A673 (cell line): ENCODE results near the gene NPRL2. TPM values are rescaled to one million over a fixed set of nuclear protein-coding genes. Genes with fewer than 3 reads are reported as not detected.

Experiments
- BruUV-seq: library from RNA; stranded (reverse); fragments of 400-500 nt; replicated peaks from 2 replicates; lab custom pipeline; 2021; lab: Mats Ljungman, UMichigan
- CTCF ChIA-PET: fragments of 300-600 bp; sonication (Branson Sonifier 250); formaldehyde crosslinking; loops from one replicate; lab custom pipeline; 2022; ENCODE audit warnings: antibody characterized with exemption; lab: Charles Lee
- POLR2A ChIA-PET: fragments of 300-600 bp; sonication (Branson Sonifier 250); formaldehyde crosslinking; loops from one replicate; lab custom pipeline; 2022; ENCODE audit warnings: antibody characterized with exemption; ENCODE audit not compliant: low non-redundant PET; lab: Charles Lee
- DNase-seq: peaks from one replicate; pipeline ENCODE4 v3.0.0-alpha.2; 2015; ENCODE audit warnings: low spot score
- H3K27ac ChIP-seq: fragments of 200-600 bp; sonication (generic); 2 replicates; pipeline ENCODE4 v1.5.1; 2016; ENCODE audit warnings: mixed run types, low read depth, mild to moderate bottlenecking, mixed read lengths, antibody characterized with exemption, low read length; ENCODE audit not compliant: poor library complexity, severe bottlenecking
- H3K27me3 ChIP-seq: fragments of 200-600 bp; sonication (generic); replicated peaks from 2 replicates; pipeline ENCODE4 v1.6.1; 2017; ENCODE audit warnings: mixed run types, low read depth, mild to moderate bottlenecking, mixed read lengths, antibody characterized with exemption, low read length; ENCODE audit not compliant: insufficient read depth, poor library complexity
- H3K36me3 ChIP-seq: fragments of 200-600 bp; sonication (generic); 2 replicates; pipeline ENCODE4 v1.6.1; 2016; ENCODE audit warnings: mixed run types, mild to moderate bottlenecking, mixed read lengths, antibody characterized with exemption, low read length; ENCODE audit not compliant: insufficient read depth, poor library complexity, severe bottlenecking
- H3K4me1 ChIP-seq: fragments of 200-600 bp; sonication (generic); 2 replicates; pipeline ENCODE4 v1.6.1; 2017; ENCODE audit warnings: mixed run types, mild to moderate bottlenecking, mixed read lengths, antibody characterized with exemption, low read length; ENCODE audit not compliant: insufficient read depth, poor library complexity, severe bottlenecking
- H3K4me3 ChIP-seq: fragments of 200-600 bp; sonication (generic); 2 replicates; pipeline ENCODE4 v1.5.1; 2016; ENCODE audit warnings: low read depth, mixed run types, mild to moderate bottlenecking, mixed read lengths, low read length; ENCODE audit not compliant: poor library complexity, severe bottlenecking
- H3K9me3 ChIP-seq: fragments of 200-600 bp; sonication (generic); 2 replicates; pipeline ENCODE4 v1.6.1; 2016; ENCODE audit warnings: mixed run types, low read depth, mild to moderate bottlenecking, mixed read lengths, antibody characterized with exemption, low read length; ENCODE audit not compliant: poor library complexity, severe bottlenecking
- CTCF ChIP-seq: fragments of 300-800, 200-600 bp; sonication (generic); conservative IDR thresholded peaks from 2 replicates; pipeline ENCODE4 v1.5.1; 2017; ENCODE audit warnings: low read depth, mild to moderate bottlenecking, antibody characterized with exemption, low read length, moderate library complexity, mixed read lengths
- EZH2 ChIP-seq: fragments of 200-600 bp; sonication (generic); IDR thresholded peaks from 2 replicates; pipeline ENCODE4 v1.6.1; 2017; ENCODE audit warnings: borderline replicate concordance, low read depth, mild to moderate bottlenecking, mixed read lengths, antibody characterized with exemption, low read length; ENCODE audit not compliant: poor library complexity, severe bottlenecking
- intact Hi-C: fragments of 100-400 bp; cut with micrococcal nuclease; formaldehyde crosslinking; loops from one replicate; pipeline ENCODE4 v1.10.0; 2022; ENCODE audit not compliant: unreplicated experiment
- total RNA-seq: library from RNA; stranded (reverse); gene quantifications from 2 replicates; pipeline ENCODE4 v1.2.3, GENCODE V29; 2021

NPRL2 gene
- total RNA-seq, 1 experiment from 2014 or later, result 16.0 TPM

- Histone ChIP-seq H3K36me3 (no peaks in the 10 kb centered on the region), H3K27me3 (no peaks in the 10 kb centered on the region), H3K4me1 (no peaks in the 10 kb centered on the region), H3K9me3 (no peaks in the 10 kb centered on the region), H3K4me3 (no peak overlapping the region), H3K27ac (no peak overlapping the region)
- intact Hi-C loops, result no loop called here
- BruUV-seq, result no TSS peak
- no peak for DNase-seq
- ChIA-PET POLR2A (no interaction called here), CTCF (no interaction called here)
- TF ChIP-seq CTCF (no peak), EZH2 (no peak)
Measured at GRCh38 chr3:50381383-50381782, 30.8 kb upstream of the NPRL2 start.

DNA sequence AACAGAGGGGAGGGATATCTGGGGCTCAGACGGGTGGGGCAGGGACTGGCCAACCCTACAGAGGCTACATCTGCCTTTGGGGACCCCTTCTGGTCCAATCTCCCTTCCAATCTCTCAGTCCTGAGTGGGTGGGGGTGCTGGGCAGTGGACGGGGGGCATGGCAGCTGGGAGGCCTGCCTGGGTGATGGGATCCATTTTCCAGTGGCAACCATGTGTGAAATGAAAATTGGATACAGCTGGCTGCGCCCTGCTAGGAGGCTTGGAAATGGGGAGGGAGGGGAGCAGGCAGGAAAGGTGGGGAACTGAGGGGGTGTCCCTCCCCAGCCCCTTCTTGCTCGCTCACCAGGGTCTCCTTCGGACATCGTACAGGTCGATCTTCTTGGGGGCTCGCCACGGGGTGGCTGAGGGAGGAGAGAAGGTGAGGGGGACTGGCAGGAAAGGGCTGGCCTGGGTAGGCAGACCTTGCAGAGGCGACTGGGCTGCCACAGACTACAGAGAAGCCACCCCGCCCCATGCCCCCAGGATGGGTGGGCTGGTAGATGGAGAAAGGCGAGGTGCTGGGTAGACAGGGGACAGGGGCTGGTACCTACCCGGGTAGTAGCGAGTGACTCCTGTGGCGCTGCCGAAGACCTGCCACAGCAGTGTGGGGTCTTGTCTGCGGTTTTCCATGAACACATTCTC is 30.0 kb upstream of the NPRL2 start:
- POLR2A ChIA-PET, result no interaction called here
- CTCF ChIA-PET, result no interaction called here
- H3K27ac ChIP-seq, result no peak overlapping the region

GRCh38 chr3:50378757-50379156 is 28.2 kb upstream of the NPRL2 start:
- Histone ChIP-seq H3K4me1 (no peaks in the 10 kb centered on the region), H3K27ac (no peak overlapping the region), H3K27me3 (no peaks in the 10 kb centered on the region), H3K9me3 (no peaks in the 10 kb centered on the region), H3K36me3 (no peaks in the 10 kb centered on the region), H3K4me3 (no peak overlapping the region)
- intact Hi-C loops, result no loop called here
- no peak for DNase-seq
- ChIA-PET CTCF (no interaction called here), POLR2A (no interaction called here)
- BruUV-seq, result no TSS peak
- no peak for TF ChIP-seq CTCF
- TF ChIP-seq EZH2, result no peak

More for the DNA sequence above, 30.0 kb upstream of the NPRL2 start:
- Histone ChIP-seq H3K9me3 (no peaks in the 10 kb centered on the region), H3K27me3 (no peaks in the 10 kb centered on the region), H3K4me1 (no peaks in the 10 kb centered on the region), H3K36me3 (no peaks in the 10 kb centered on the region), H3K4me3 (no peak overlapping the region)
- intact Hi-C loops, result no loop called here
- no peak for DNase-seq
- no peak for TF ChIP-seq CTCF
- TF ChIP-seq EZH2, result no peak
- BruUV-seq, result no TSS peak
